ENCODE measurements around the gene SPACA7. TPM values are rescaled to one million over a fixed set of nuclear protein-coding genes. Genes with fewer than 3 reads are reported as not detected.

The SPACA7 gene
- total and polyA plus RNA-seq, 2 of the 13 experiments (the other 11 are each of a cell fraction or from before 2014, with no cell fraction given), result not detected

- in situ Hi-C loops (cut with HindIII; ENCODE audit: extremely low pct_ligation_motif_present, low pct_unique_long_range_greater_than_20kb) (no loop called here), intact Hi-C loops (cut with micrococcal nuclease; ENCODE audit: unreplicated experiment) (no loop called here)
- H2AFZ ChIP-seq (ENCODE audit: low read length), result no peak overlapping the region
- H3K79me2 ChIP-seq (ENCODE audit: insufficient read depth, low read length), result no peaks in the 10 kb centered on the region
- no peak overlapping the region for H3K4me3 ChIP-seq (replicated peaks in 1 of 3; ENCODE audit: insufficient read depth in 1 of 3, low read depth in 2 of 3, low read length in 3 of 3)
- no peaks in the 10 kb centered on the region for H3K9me3 ChIP-seq (ENCODE audit: low read length)
- ATAC-seq, result no peak
- H3K4me1 ChIP-seq (ENCODE audit: insufficient read depth, low read length), result no peaks in the 10 kb centered on the region
- 70% methylated on average over 14 of the region's 40 CpGs for WGBS (ENCODE audit: low lambda C conversion rate)
- H3K27me3 ChIP-seq (ENCODE audit: control insufficient read depth in 1 of 2, insufficient read depth in 2 of 2, low read length in 2 of 2), result peaks cover 0 to 20% of the 10 kb centered on the region in 2 experiments; a peak in 3 of 5 replicates
- H3K4me2 ChIP-seq (ENCODE audit: low read depth, low read length), result no peak overlapping the region
- FAIRE-seq, result no peak
- no TSS peak for BruUV-seq (replicated peaks)
- ChIA-PET POLR2A (no interaction called here), CTCF (ENCODE audit: low intra/inter-chr PET ratio, low total read pairs) (no interaction called here)
- H3K9ac ChIP-seq (ENCODE audit: insufficient read depth, low read depth, low read length), result no peak overlapping the region
- H4K20me1 ChIP-seq (ENCODE audit: insufficient read depth, low read length), result no peaks in the 10 kb centered on the region
- H3K27ac ChIP-seq (ENCODE audit: extremely low read length, insufficient read depth, low read length), result no peak overlapping the region
- no peaks in the 10 kb centered on the region for H3K36me3 ChIP-seq (replicated peaks in 1 of 2; ENCODE audit: control insufficient read depth in 1 of 2, insufficient read depth in 2 of 2, low read length in 2 of 2)
- no peak for TF ChIP-seq TRIM24 (CRISPR knock-in tag; IDR thresholded peaks at IDR 0.05)
- no peak for TF ChIP-seq ZNF629 (CRISPR knock-in tag; conservative IDR thresholded peaks at IDR 0.05)
- TF ChIP-seq ZNF446 (CRISPR knock-in tag; IDR thresholded peaks at IDR 0.05), result no peak
- TF ChIP-seq ZBTB26 (CRISPR knock-in tag; IDR thresholded peaks at IDR 0.05; ENCODE audit: borderline replicate concordance), result no peak
- no peak for DNase-seq (ENCODE audit: low spot score)
Measured at GRCh38 chr13:112466132-112467058, 90.2 kb downstream of the SPACA7 start.

GRCh38 chr13:112467236-112467635, 91.1 kb downstream of the SPACA7 start:
- Histone ChIP-seq H3K27ac (ENCODE audit: extremely low read length, insufficient read depth, low read length) (no peak overlapping the region), H3K27me3 (ENCODE audit: control insufficient read depth in 1 of 2, insufficient read depth in 2 of 2, low read length in 2 of 2) (peaks cover 0 to 14% of the 10 kb centered on the region in 2 experiments; a peak in 2 of 5 replicates), H3K79me2 (ENCODE audit: insufficient read depth, low read length) (no peaks in the 10 kb centered on the region), H3K36me3 (replicated peaks in 1 of 2; ENCODE audit: control insufficient read depth in 1 of 2, insufficient read depth in 2 of 2, low read length in 2 of 2) (no peaks in the 10 kb centered on the region), H3K4me2 (ENCODE audit: low read depth, low read length) (no peak overlapping the region), H3K4me1 (ENCODE audit: insufficient read depth, low read length) (no peaks in the 10 kb centered on the region), H2AFZ (ENCODE audit: low read length) (no peak overlapping the region), H3K9me3 (ENCODE audit: low read length) (no peaks in the 10 kb centered on the region), H3K9ac (ENCODE audit: insufficient read depth, low read depth, low read length) (no peak overlapping the region), H3K4me3 (replicated peaks in 1 of 3; ENCODE audit: insufficient read depth in 1 of 3, low read depth in 2 of 3, low read length in 3 of 3) (no peak overlapping the region), H4K20me1 (ENCODE audit: insufficient read depth, low read length) (no peaks in the 10 kb centered on the region)
- no peak for TF ChIP-seq ZNF574 (CRISPR knock-in tag; IDR thresholded peaks at IDR 0.05)
- TF ChIP-seq NCOR1 (IDR thresholded peaks at IDR 0.05; ENCODE audit: borderline replicate concordance, low read length), result no peak
- no peak for TF ChIP-seq FOSL1 (CRISPR knock-in tag; IDR thresholded peaks at IDR 0.05; ENCODE audit: borderline replicate concordance)
- 66% methylated on average over 12 of the region's 19 CpGs for WGBS (ENCODE audit: low lambda C conversion rate)
- DNase-seq (ENCODE audit: low spot score) (no peak), ATAC-seq (no peak), FAIRE-seq (no peak)
- ChIA-PET CTCF (ENCODE audit: low intra/inter-chr PET ratio, low total read pairs) (no interaction called here), POLR2A (no interaction called here)
- intact Hi-C loops (cut with micrococcal nuclease; ENCODE audit: unreplicated experiment), result no loop called here
- no TSS peak for BruUV-seq (replicated peaks)
- in situ Hi-C loops (cut with HindIII; ENCODE audit: extremely low pct_ligation_motif_present, low pct_unique_long_range_greater_than_20kb), result no loop called here

Measured in HepG2 (cell line).